Ecto neural progenitor cell (in vitro differentiated cells): Measurements from ENCODE around the gene TNFRSF6B.

Experiments
- DNase-seq: peaks from one replicate; pipeline ENCODE4 v3.0.0-alpha.2; 2018; ENCODE audit warnings: low spot score

The TNFRSF6B gene

GRCh38 chr20:63739130-63740069, 42.9 kb downstream of the TNFRSF6B start, which contains the start of gene SLC2A4RG:
Gene SLC2A4RG, plus strand, starts transcription at chr20:63739776. Its CDS starts 137 bp downstream, at chr20:63739913.
- peak; percentile 84 for DNase-seq

- DNase-seq = peak; percentile 81
These were observed 43.7 kb downstream of the TNFRSF6B start for GRCh38 chr20:63740070-63740626.

GRCh38 chr20:63740627-63741353, 44.3 kb downstream of the TNFRSF6B start:
- peak; percentile 87 for DNase-seq

- no peak for DNase-seq
These were observed 44.9 kb downstream of the TNFRSF6B start for GRCh38 chr20:63741354-63741675.

GRCh38 chr20:63741676-63742380, 45.4 kb downstream of the TNFRSF6B start:
- DNase-seq = no peak

- no peak for DNase-seq
These were observed 46.1 kb downstream of the TNFRSF6B start for GRCh38 chr20:63742381-63743024.

GRCh38 chr20:63743210-63743970, 46.9 kb downstream of the TNFRSF6B start:
- no peak for DNase-seq

- no peak for DNase-seq
These were observed 47.7 kb downstream of the TNFRSF6B start for GRCh38 chr20:63744158-63744557.

GRCh38 chr20:63744574-63745423, 48.3 kb downstream of the TNFRSF6B start:
- no peak for DNase-seq

GRCh38 chr20:63745424-63745805, 49.0 kb downstream of the TNFRSF6B start:
- no peak for DNase-seq

- no peak for DNase-seq
These were observed 49.7 kb downstream of the TNFRSF6B start for GRCh38 chr20:63745961-63746731.

GRCh38 chr20:63746751-63747315, 50.4 kb downstream of the TNFRSF6B start:
- no peak for DNase-seq

- DNase-seq = peak; percentile 43
These were observed 51.2 kb downstream of the TNFRSF6B start for GRCh38 chr20:63747622-63748069.
